Mesendoderm (in vitro differentiated cells): ENCODE measurements around the gene MPDZ. TPM values are rescaled to one million over a fixed set of nuclear protein-coding genes. Genes with fewer than 3 reads are reported as not detected.

Experiments
- DNase-seq: peaks from one replicate; pipeline ENCODE4 v3.0.0; 2013
- H2AK5ac ChIP-seq: 2 replicates; pipeline ENCODE4 v1.6.1; 2013; ENCODE audit warnings: low read length, inconsistent platforms
- H2BK120ac ChIP-seq: 2 replicates; pipeline ENCODE4 v1.6.1; 2013; ENCODE audit warnings: low read depth, mild to moderate bottlenecking, low read length, moderate library complexity, mixed read lengths
- H2BK15ac ChIP-seq: replicated peaks from 2 replicates; pipeline ENCODE4 v1.6.1; 2013; ENCODE audit warnings: low read depth, mild to moderate bottlenecking, moderate library complexity
- H2BK5ac ChIP-seq: 2 replicates; pipeline ENCODE4 v1.6.1; 2013; ENCODE audit warnings: low read length, inconsistent platforms
- H3K18ac ChIP-seq: 2 replicates; pipeline ENCODE4 v1.6.1; 2013; ENCODE audit warnings: mild to moderate bottlenecking, low read length, mixed read lengths
- H3K23ac ChIP-seq: one replicate; pipeline ENCODE4 v1.6.1; 2013; ENCODE audit warnings: low read length
- H3K27ac ChIP-seq: 2 replicates; pipeline ENCODE4 v1.5.1; 2013; ENCODE audit warnings: low read depth, mild to moderate bottlenecking, inconsistent platforms, low read length, moderate library complexity
- H3K27me3 ChIP-seq: 2 replicates; pipeline ENCODE4 v1.6.1; 2013; ENCODE audit warnings: low read length, control low read depth, mild to moderate bottlenecking, inconsistent platforms; ENCODE audit not compliant: insufficient read depth, poor library complexity
- H3K36me3 ChIP-seq: 2 replicates; pipeline ENCODE4 v1.6.1; 2013; ENCODE audit warnings: low read length, inconsistent platforms; ENCODE audit not compliant: control insufficient read depth, insufficient read depth
- H3K4ac ChIP-seq: one replicate; pipeline ENCODE4 v1.6.1; 2013; ENCODE audit warnings: low read depth, mild to moderate bottlenecking, low read length, moderate library complexity
- H3K4me1 ChIP-seq: 2 replicates; pipeline ENCODE4 v1.6.1; 2013; ENCODE audit warnings: low read depth, low read length, inconsistent platforms; ENCODE audit not compliant: control insufficient read depth
- H3K4me2 ChIP-seq: 2 replicates; pipeline ENCODE4 v1.6.1; 2013; ENCODE audit warnings: low read length
- H3K4me3 ChIP-seq: 2 replicates; pipeline ENCODE4 v1.5.1; 2013; ENCODE audit warnings: mild to moderate bottlenecking, low read length
- H3K56ac ChIP-seq: one replicate; pipeline ENCODE4 v1.6.1; 2013; ENCODE audit warnings: low read length
- H3K79me1 ChIP-seq: 2 replicates; pipeline ENCODE4 v1.6.1; 2013; ENCODE audit warnings: low read length, inconsistent platforms
- H3K79me2 ChIP-seq: 2 replicates; pipeline ENCODE4 v1.6.1; 2013; ENCODE audit warnings: mild to moderate bottlenecking, low read length; ENCODE audit not compliant: control insufficient read depth, insufficient read depth
- H3K9ac ChIP-seq: 2 replicates; pipeline ENCODE4 v1.6.1; 2013; ENCODE audit warnings: low read length, inconsistent platforms
- H4K5ac ChIP-seq: one replicate; pipeline ENCODE4 v1.6.1; 2013; ENCODE audit warnings: low read length
- H4K8ac ChIP-seq: one replicate; pipeline ENCODE4 v1.6.1; 2013; ENCODE audit warnings: low read depth, mild to moderate bottlenecking, control low read depth, low read length, moderate library complexity
- WGBS: extraction: QIAGEN DNeasy Blood & Tissue Kit; methylation state at CpG from one replicate; pipeline ENCODE4 v1.1.7; 2013; ENCODE audit warnings: low lambda C conversion rate, missing lambda C conversion rate; ENCODE audit not compliant: insufficient coverage; ENCODE audit errors: extremely low coverage; 5-methylcytosine and 5-hydroxymethylcytosine counted together
- polyA plus RNA-seq, 2 experiments: library from polyadenylated mRNA; stranded (reverse); fragments of 200-250 nt; gene quantifications; one replicate each; pipeline ENCODE4 v1.2.3, GENCODE V29; 2013

Gene MPDZ, protein sequence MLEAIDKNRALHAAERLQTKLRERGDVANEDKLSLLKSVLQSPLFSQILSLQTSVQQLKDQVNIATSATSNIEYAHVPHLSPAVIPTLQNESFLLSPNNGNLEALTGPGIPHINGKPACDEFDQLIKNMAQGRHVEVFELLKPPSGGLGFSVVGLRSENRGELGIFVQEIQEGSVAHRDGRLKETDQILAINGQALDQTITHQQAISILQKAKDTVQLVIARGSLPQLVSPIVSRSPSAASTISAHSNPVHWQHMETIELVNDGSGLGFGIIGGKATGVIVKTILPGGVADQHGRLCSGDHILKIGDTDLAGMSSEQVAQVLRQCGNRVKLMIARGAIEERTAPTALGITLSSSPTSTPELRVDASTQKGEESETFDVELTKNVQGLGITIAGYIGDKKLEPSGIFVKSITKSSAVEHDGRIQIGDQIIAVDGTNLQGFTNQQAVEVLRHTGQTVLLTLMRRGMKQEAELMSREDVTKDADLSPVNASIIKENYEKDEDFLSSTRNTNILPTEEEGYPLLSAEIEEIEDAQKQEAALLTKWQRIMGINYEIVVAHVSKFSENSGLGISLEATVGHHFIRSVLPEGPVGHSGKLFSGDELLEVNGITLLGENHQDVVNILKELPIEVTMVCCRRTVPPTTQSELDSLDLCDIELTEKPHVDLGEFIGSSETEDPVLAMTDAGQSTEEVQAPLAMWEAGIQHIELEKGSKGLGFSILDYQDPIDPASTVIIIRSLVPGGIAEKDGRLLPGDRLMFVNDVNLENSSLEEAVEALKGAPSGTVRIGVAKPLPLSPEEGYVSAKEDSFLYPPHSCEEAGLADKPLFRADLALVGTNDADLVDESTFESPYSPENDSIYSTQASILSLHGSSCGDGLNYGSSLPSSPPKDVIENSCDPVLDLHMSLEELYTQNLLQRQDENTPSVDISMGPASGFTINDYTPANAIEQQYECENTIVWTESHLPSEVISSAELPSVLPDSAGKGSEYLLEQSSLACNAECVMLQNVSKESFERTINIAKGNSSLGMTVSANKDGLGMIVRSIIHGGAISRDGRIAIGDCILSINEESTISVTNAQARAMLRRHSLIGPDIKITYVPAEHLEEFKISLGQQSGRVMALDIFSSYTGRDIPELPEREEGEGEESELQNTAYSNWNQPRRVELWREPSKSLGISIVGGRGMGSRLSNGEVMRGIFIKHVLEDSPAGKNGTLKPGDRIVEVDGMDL (N-terminal part only)
- 15.9 TPM for polyA plus RNA-seq (2013, experiment 1 of 2)
- 15.4 TPM for polyA plus RNA-seq (2013, experiment 2 of 2)

DNA sequence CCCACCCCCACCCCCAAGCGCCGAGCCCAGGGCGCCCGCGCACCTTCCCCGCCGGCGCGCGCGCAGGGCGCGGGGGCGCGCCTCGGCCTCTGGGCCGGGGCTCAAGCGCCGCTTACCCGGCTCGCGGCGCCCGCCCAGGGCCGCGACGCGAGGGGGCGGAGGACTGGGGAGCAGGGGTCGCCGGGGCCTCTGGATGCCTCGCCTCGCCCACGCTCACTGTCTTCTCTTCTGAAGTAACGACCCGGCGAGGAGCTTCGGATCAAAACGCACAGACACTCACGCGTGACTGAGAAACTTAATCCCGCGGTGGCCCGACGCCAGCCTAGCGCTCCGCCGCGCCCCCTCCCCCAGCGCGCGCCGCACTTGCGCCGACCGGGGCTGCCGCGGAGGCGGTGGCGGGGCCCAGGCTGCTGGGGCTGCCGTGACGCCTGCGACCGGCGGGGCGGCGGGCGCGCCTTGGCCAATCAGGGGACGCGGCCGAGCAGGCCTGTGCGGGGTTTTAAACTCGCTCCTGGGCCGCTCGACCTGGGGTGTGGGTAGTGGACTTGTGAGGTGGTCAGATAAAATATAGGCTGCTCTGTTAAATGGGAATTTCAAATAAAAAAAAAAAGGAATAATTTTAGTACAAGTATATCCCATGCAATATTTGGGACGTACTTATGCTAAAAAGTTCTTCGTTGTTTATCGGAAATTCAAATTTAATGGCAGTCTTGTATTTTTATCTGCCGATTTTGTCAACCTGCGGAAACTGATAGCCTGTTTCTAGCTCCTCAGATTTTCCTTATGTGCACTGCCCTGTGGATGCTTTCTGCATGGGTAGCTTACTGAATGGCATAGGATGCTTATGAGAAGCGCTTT is at the start of gene MPDZ:
Gene MPDZ, minus strand, starts transcription at position 409 of the 858 bp plus-strand sequence. CDS start 29,377 bp downstream, outside the sequence.
- Histone ChIP-seq H3K27ac (peak within 1 kb of the TSS; percentile 90), H2BK120ac (no peak within 1 kb of the TSS), H3K36me3 (no peaks in the 10 kb centered on the region), H3K56ac (peak within 1 kb of the TSS; percentile 94), H3K18ac (peak within 1 kb of the TSS; percentile 98), H3K79me1 (peaks cover 3% of the 10 kb centered on the region), H3K23ac (peak within 1 kb of the TSS; percentile 15), H3K4ac (peak within 1 kb of the TSS; percentile 44), H4K5ac (no peak within 1 kb of the TSS), H2AK5ac (no peak within 1 kb of the TSS), H4K8ac (peak within 1 kb of the TSS; percentile 39), H3K27me3 (no peaks in the 10 kb centered on the region), H3K79me2 (peaks cover 16% of the 10 kb centered on the region), H2BK15ac (no peak within 1 kb of the TSS), H3K4me2 (peak within 1 kb of the TSS; percentile 69), H3K9ac (peak within 1 kb of the TSS; percentile 89), H3K4me3 (peak within 1 kb of the TSS; percentile 77), H2BK5ac (peak within 1 kb of the TSS; percentile 78), H3K4me1 (no peaks in the 10 kb centered on the region)
- peak; percentile 78 for DNase-seq
- WGBS = no CpG with 5 or more reads among the region's 82 CpGs

DNA sequence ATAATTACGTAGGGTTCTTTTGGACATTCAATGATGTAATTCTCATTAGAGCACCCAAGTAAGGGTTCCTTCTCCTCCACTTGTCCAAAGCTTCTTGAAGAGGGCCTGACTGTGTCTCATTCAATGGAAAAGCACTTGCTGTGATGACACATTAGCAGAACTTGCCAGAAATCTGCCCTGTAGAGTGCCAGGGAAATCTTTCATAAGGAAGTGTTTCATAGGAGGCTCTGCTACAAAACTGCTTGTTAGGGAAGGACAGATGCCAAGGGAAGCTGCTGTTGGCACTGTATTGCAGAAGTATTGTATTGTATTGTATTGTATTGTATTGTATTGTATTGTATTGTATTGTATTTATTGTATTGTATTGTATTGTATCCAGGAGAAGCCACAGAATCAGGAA is 45.5 kb upstream of the MPDZ start:
- no peak overlapping the region for H3K4me2 ChIP-seq

DNA sequence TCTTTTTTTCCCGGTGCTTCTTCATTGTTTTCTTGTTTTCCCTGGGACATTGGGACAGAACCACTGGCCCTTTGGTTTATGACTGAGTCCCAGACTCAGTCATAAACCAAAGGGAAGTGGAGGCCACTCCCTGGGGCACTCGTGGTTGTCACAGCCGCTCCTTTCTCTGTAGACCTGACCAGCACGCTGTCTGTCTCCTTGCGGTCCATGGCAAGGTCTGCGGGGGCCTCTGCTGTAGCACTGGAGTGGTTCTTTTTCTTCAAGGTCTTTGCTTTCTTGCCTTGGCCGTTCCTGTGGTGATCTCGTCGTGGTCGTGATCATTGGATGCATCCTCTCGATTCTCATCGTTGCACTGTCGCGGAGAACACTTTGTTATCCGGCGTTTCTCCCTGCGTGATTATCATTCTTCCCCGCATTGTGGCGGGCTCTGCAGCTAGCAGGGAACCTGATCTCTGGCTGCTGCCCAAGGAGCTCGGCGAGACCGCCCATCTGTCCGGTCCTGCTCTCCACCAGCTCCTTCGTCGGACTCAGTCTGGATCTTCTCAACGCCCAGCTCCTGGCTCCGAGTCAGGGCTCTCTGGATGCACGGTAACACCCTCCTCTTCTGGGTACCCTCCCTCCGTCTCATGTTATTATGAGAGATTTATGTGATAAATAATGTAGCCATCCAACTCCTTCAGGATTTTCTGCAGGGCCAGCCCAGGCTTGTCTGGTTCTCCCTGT is 43.5 kb upstream of the MPDZ start:
- H3K79me2 ChIP-seq = no peaks in the 10 kb centered on the region
- H2BK15ac ChIP-seq = no peak overlapping the region
- no peak overlapping the region for H2AK5ac ChIP-seq
- no peaks in the 10 kb centered on the region for H3K4me1 ChIP-seq
- H3K4me3 ChIP-seq = no peak overlapping the region
- no peak overlapping the region for H3K9ac ChIP-seq
- no peak overlapping the region for H3K18ac ChIP-seq
- WGBS = no CpG with 5 or more reads among the region's 29 CpGs
- H4K5ac ChIP-seq = no peak overlapping the region
- no peaks in the 10 kb centered on the region for H3K79me1 ChIP-seq
- H3K36me3 ChIP-seq = no peaks in the 10 kb centered on the region
- no peak overlapping the region for H2BK120ac ChIP-seq
- H3K4me2 ChIP-seq = no peak overlapping the region
- no peak overlapping the region for H3K27ac ChIP-seq
- DNase-seq = peak; percentile 6
- H3K27me3 ChIP-seq = peaks cover 2% of the 10 kb centered on the region
- H3K4ac ChIP-seq = no peak overlapping the region
- H2BK5ac ChIP-seq = no peak overlapping the region
- no peak overlapping the region for H3K56ac ChIP-seq
- H3K23ac ChIP-seq = no peak overlapping the region
- H4K8ac ChIP-seq = no peak overlapping the region

More for the DNA sequence above, 45.5 kb upstream of the MPDZ start:
- Histone ChIP-seq H3K4me3 (no peak overlapping the region), H3K9ac (no peak overlapping the region), H3K27me3 (peaks cover 2% of the 10 kb centered on the region), H4K8ac (no peak overlapping the region), H3K4ac (no peak overlapping the region), H2BK120ac (no peak overlapping the region), H4K5ac (no peak overlapping the region), H3K27ac (no peak overlapping the region), H3K79me2 (no peaks in the 10 kb centered on the region), H2BK15ac (no peak overlapping the region), H3K4me1 (no peaks in the 10 kb centered on the region), H3K18ac (no peak overlapping the region), H3K23ac (no peak overlapping the region), H3K36me3 (no peaks in the 10 kb centered on the region), H2BK5ac (no peak overlapping the region), H2AK5ac (no peak overlapping the region), H3K56ac (no peak overlapping the region), H3K79me1 (no peaks in the 10 kb centered on the region)
- WGBS = no CpG with 5 or more reads among the region's 1 CpG
- DNase-seq = no peak

DNA sequence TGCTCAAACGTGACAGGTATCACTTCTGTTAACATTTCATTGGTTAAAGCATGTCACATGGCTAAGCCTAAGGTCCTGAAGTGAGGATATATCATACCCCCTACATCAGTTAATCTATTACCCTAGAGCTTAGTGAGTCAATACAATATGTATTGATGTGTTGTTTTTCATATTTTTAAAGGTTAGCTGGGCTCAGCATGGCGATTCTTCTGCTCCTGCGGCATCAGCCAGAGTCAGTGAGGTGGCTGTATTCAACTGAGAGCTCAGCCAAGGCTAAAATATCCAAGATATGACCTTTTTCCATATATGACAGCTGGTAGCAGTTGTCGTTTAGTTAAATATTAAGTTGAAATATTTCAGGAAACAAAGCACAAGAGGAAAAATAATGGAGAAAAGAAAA is 38.5 kb upstream of the MPDZ start:
- DNase-seq = no peak
- H3K27me3 ChIP-seq = no peaks in the 10 kb centered on the region
- H3K4ac ChIP-seq = no peak overlapping the region
- H4K8ac ChIP-seq = no peak overlapping the region
- H3K79me1 ChIP-seq = no peaks in the 10 kb centered on the region
- H4K5ac ChIP-seq = no peak overlapping the region
- no peak overlapping the region for H2AK5ac ChIP-seq
- no CpG with 5 or more reads among the region's 4 CpGs for WGBS
- H3K23ac ChIP-seq = no peak overlapping the region
- H3K27ac ChIP-seq = no peak overlapping the region
- H3K4me1 ChIP-seq = no peaks in the 10 kb centered on the region
- H2BK15ac ChIP-seq = no peak overlapping the region
- H3K4me3 ChIP-seq = no peak overlapping the region
- H3K36me3 ChIP-seq = no peaks in the 10 kb centered on the region
- no peak overlapping the region for H3K9ac ChIP-seq
- no peaks in the 10 kb centered on the region for H3K79me2 ChIP-seq
- no peak overlapping the region for H3K18ac ChIP-seq
- H2BK5ac ChIP-seq = no peak overlapping the region
- no peak overlapping the region for H2BK120ac ChIP-seq
- H3K4me2 ChIP-seq = no peak overlapping the region
- no peak overlapping the region for H3K56ac ChIP-seq
